ENCODE data around the gene RNF113B.

RNF113B gene

GRCh38 chr13:98176777-98177608 lies at the start of gene RNF113B:
TSS of gene RNF113B (minus strand) at chr13:98177269. CDS start at chr13:98177236, 33 bp downstream.
- no peak for DNase-seq

- DNase-seq, result no peak
Observed at GRCh38 chr13:98226496-98226895, 49.4 kb upstream of the RNF113B start.

- DNase-seq, result no peak
Observed at GRCh38 chr13:98225036-98225940, 48.2 kb upstream of the RNF113B start.

GRCh38 chr13:98224557-98224956 lies 47.5 kb upstream of the RNF113B start:
- no peak for DNase-seq

- no peak for DNase-seq
Observed at GRCh38 chr13:98223741-98224140, 46.7 kb upstream of the RNF113B start.

- DNase-seq, result no peak
Observed at GRCh38 chr13:98222816-98223215, 45.7 kb upstream of the RNF113B start.

GRCh38 chr13:98222081-98222554 lies 45.0 kb upstream of the RNF113B start:
- DNase-seq, result no peak

- peak; percentile 43 for DNase-seq
Observed at GRCh38 chr13:98221234-98221633, 44.2 kb upstream of the RNF113B start.

GRCh38 chr13:98220271-98220791 lies 43.3 kb upstream of the RNF113B start:
- DNase-seq, result no peak

GRCh38 chr13:98219685-98220084 lies 42.6 kb upstream of the RNF113B start:
- DNase-seq, result no peak

GRCh38 chr13:98217597-98217996 lies 40.5 kb upstream of the RNF113B start:
- DNase-seq, result no peak

- DNase-seq, result no peak
Observed at GRCh38 chr13:98216711-98217285, 39.7 kb upstream of the RNF113B start.

- DNase-seq, result no peak
Observed at GRCh38 chr13:98216135-98216565, 39.1 kb upstream of the RNF113B start.

- no peak for DNase-seq
Observed at GRCh38 chr13:98215508-98215907, 38.4 kb upstream of the RNF113B start.

GRCh38 chr13:98214707-98215106 lies 37.6 kb upstream of the RNF113B start:
- DNase-seq, result no peak

GRCh38 chr13:98214008-98214643 lies 37.1 kb upstream of the RNF113B start:
- DNase-seq, result no peak

GRCh38 chr13:98213354-98213753 lies 36.3 kb upstream of the RNF113B start:
- DNase-seq, result no peak

- DNase-seq, result no peak
Observed at GRCh38 chr13:98212763-98213162, 35.7 kb upstream of the RNF113B start.

GRCh38 chr13:98208606-98209005 lies 31.5 kb upstream of the RNF113B start:
- no peak for DNase-seq

- DNase-seq, result no peak
Observed at GRCh38 chr13:98207416-98207815, 30.3 kb upstream of the RNF113B start.

GRCh38 chr13:98206946-98207345 lies 29.9 kb upstream of the RNF113B start:
- no peak for DNase-seq

- no peak for DNase-seq
Observed at GRCh38 chr13:98204546-98204945, 27.5 kb upstream of the RNF113B start.
